Ramos (cell line): ENCODE data around the gene GET3.

ENCODE experiments used
- in situ Hi-C: fragments of 300-500 bp; cut with MboI; formaldehyde crosslinking; loops from one replicate; pipeline ENCODE4 v1.14.3; 2022; ENCODE audit warnings: low sequenced_read_pairs; ENCODE audit not compliant: unreplicated experiment

The GET3 gene

DNA sequence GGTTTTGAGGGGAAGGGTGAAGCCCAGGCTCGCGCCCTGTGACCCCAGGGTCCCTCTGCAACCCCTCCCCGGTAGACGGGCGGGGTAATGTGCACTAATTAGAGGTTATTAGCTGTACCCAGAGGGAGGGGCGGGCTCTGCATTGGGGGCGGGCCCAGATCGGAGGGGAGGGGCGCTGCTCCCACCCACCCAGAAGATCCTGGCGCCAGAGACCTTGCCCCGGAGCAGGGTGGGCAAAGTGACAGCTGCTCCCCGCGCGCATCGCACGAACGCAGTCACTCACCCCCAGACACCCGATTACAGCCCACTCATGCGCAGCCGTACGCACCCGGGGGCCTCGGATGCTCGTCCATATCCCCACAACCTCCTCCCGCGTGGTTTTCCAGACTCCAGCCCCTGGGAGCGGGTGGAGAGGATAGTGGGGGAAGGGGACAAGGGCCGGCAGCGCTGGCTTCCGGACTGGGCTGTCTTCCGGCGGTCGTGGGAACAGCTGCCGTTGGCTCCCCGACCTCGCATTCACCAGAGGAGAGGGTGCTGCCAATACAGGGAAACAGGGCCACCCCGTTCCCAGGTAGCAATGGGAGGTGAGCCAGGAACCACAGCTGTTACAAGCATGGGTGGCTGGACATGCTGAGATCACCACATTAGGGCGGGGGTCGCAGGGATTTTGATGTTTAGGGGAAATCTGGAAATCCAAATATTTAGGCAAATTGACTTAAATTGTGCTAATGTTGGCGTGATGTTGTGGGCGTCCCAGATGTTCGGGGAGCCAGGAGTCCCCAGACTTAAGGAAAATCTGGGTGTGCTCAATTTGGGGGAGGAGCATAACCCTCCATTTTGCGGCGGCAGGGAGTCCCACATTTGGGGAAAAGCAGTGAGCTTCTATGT, 41.0 kb downstream of the GET3 start:
- in situ Hi-C loops = no loop called here

DNA sequence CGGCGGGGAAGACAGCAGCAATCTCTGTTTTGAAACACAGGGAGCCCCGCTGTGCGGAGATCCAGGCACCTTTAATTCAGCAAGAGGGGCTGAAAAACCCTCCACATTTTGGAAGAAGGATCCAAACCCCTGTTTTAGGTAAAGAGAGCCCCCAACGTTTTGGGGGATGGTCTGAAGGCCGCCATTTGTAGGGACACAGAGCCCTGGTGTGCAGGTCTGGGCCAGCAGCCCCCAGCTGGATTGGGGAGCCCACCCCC, 41.5 kb downstream of the GET3 start:
- in situ Hi-C loops = no loop called here

DNA sequence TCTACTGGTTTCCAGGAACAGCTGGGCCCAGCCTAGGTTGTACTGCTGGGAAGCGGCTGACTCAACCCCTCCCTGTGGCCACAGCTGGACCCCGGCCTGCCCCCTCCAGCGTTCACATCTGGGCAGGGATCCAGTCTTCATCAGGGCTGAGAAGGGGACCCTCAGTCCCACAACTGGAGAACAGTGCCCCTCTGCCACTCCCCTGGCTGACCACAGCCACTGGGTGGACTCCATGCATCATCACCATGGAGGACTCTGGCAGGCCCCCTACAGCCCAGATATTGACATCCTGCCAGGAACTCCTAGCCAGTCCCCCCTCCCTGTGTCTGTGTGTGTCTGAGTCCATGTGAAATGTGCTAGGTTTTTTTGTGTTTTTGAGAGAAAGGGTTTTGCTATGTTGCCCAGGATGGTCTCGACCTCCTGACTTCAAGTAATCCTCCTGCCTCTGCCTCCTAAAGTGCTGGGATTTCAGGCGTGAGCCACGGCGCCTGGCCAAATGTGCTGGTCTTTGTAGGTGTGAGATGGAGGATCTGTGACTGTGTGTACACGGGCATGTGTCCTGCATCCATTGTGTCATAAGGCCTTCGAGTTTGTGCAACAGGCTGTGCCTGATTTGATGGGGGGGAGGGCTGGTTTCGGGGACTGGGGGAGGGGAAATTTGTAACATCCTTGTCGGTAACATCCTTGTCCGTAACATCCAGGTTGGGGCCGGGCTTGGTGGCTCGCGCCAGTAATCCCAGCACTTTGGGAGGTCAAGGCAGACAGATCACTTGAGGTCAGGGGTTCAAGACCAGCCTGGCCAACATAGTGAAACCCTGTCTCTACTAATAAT, 42.1 kb downstream of the GET3 start:
- in situ Hi-C loops = no loop called here

DNA sequence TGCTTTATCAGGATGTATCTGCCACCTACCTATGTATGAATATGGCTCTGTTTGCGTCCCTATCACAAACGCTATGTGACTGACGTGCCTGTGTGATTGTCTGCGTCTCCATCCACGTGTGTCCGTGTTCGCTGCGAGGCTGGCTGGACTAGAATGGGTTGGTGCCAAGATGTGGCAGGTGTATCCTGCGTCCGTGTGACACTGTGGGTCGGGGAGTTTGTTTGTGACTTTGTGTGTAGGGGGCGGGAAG, 44.8 kb downstream of the GET3 start:
- in situ Hi-C loops = no loop called here

DNA sequence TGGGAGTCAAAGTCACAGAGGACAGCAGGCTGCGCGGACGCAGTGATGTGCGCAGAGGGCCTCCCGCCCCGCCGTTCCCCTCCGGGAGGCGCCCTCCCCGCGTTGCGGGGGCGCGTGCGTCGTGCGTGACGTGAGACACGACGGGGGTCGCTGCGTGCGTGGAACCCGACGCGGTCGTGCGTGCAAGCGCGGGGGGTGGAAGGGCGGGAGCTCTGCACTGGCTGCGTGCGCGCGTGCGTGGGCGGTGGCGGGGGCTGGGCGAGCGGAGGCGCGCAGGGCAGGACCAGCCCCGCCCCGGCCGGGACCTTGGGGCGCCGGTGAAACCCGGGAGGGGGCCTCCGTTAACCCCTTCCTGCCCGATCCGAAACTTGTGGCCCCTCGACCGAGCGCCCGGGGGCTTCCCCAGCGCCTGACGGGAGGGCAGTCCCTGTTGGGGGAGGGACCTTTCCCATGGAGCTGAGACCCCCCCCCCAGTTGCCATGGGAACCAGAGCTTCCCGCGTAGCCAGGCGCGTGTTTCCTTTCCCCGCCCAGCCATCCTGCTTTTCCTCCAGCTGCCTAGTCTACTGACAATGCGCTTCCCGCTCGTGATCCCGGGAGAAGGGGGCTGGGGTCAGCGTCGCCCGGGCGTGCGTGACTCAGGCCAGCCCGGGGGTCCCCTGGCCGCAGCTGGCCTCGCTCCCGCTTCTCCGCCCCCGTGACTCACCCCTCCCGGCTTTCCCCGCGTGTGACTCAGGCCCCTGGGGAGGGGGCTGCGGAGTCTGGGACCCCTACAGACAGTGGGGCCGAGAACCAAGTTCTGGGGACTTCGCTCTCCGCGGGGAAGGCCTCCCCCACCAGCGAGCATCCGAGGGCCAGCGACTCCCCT, 45.4 kb downstream of the GET3 start:
- in situ Hi-C loops = no loop called here

DNA sequence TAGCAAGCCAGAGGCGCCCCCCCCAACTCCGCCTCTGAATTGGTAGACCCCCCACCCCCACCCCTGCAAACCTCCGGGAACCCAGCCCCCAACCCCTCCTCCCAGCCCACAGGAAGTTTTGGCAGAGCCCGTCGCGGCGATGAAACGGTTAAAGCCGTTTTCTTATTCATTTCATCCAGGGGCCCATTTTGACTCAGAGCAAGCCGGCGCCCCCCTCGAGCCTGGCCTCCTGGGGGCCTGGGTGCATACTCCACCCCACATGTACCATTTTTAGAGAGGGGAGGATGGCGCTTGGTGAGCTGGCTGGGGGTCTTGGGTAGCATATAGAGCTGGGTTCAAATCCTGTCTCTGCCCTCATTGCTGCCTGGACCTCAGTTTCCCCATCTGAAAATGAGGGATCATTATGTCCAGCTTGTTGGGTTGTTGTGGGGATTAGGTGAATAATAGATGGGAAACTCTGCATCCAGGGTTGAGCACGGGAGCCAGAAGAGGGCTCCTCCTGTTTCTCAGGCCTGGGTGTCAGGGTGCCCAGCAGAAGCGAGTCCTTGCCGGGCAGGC, 46.1 kb downstream of the GET3 start:
- in situ Hi-C loops = no loop called here

DNA sequence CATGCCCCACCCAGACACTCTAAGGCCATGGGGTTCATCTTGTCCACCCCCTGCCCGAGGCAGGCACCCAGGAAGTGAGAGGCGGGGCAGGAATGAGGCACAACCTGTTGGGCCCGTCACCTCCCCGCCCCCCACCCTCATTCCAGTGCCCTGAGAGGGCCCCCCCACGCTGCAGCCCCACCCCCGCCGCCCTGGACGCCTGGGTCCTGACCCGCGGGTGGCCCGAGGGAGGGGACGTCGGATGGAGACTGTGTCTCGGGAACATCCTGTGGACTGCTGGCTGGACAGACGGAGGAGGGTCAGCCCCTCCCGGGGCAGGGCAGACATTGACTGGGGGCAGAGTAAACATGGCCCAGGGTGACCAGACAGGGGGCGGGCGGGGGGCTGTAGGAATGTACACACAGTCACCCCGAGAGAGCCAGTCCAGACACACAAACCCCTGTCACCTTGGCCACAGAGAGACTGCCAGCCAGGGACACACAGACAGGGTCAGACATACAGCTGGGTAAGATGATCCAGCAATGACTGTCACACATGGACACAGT, 46.6 kb downstream of the GET3 start:
- in situ Hi-C loops = no loop called here

DNA sequence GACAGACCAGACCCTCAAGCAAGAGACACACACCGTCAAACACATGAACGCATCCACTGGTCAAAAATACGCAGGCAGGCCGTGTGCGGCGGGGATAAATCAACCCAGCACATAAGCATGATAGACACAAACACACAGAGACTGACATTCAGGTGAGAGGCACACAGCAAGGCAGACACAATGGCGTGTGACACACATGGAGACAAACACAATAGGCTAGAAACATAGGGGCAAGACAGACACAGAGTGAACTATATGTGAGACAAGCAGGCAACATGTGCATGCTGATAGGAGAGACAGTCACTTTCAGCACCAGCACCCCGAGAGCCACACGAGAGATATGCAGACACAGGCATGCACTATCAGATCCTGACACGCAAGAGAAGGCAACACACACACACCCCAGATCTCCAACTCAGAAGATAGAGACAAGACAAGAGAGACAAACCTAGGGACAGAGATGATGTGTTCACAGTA, 47.1 kb downstream of the GET3 start:
- in situ Hi-C loops = no loop called here

DNA sequence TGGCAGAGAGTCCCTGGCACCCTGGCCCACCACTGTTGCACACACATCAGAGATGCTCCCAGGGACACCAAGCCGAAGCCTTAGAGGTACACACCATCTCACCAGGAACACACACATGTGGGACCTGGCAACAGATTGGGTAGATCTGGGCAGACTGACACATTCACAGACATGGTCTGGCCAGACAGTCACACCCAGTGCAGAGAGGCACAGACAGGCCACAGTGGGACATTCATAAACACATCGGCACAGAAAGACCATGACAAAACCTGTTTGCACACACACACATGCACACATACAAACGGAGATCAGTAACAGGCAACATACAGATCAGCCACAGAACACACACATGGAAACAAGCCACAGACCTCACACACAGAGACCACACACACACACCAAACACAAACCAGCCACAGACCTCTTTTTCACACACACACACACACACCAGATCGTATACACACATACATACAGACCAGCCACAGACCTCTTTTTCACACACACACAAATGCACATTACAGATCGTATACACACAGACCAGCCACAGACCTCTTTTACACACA, 47.7 kb downstream of the GET3 start:
- in situ Hi-C loops = no loop called here

DNA sequence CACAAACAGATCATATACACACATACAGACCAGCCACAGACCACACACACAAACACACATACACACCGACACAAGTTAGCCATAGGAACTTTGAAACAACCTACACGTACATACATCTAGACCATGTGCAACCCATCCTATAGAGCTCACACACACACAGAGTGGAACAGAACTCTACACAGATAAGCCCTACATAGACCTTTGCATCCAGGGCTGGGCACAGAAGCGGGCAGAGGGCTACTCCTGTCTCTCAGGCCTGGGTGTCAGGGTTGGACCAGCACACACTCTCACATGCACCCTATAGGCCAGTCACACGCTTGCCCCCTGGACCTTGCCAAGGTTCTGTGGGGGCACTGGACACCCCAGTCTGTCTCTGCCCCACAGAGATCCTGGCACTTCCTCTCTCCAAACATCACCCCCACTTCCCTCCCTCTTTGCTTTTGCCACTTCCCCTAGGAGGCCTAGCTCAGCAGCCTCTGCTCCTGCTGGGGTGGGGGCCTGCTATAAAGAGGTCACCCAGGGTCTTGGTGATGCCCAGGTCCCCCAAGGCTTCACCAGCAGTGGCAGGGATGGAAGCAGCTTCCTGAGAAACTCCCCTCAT, 48.2 kb downstream of the GET3 start:
- in situ Hi-C loops = no loop called here

DNA sequence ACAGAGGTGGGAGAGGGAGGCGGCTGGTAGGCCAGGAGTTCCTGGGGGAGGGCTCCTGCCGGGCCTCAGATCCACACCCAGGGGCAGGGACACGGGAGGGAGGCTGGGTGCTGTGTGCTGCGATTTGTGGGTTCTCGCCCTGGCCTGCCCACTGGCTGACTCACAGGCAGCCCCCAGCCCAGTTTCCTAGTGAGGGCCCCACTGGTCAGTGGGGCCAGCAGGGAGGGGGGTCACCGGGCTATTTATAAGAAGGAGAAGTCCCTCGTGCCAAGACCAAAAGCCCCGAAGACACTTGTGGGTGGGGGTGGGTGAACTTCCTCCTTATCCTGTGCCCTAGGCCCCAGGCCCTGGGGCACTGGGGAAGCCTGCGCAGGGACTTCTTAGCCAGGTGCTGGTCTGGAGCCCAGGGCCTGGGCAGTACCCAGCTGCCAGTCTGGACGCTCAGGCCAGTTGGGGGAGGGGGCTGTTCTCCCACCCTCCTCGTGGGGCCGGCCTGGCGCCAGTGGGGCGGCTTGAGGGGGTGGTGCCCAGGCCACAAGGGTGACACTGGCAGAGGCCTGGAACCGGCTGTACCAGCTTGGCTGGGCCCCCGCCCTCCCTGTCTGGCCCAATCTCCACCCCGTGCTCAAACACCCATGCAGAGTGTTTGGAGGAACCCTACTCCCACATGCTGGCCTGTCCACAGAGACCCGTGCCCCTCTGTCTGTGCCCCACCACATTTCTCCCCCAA, 49.0 kb downstream of the GET3 start:
- in situ Hi-C loops = no loop called here

DNA sequence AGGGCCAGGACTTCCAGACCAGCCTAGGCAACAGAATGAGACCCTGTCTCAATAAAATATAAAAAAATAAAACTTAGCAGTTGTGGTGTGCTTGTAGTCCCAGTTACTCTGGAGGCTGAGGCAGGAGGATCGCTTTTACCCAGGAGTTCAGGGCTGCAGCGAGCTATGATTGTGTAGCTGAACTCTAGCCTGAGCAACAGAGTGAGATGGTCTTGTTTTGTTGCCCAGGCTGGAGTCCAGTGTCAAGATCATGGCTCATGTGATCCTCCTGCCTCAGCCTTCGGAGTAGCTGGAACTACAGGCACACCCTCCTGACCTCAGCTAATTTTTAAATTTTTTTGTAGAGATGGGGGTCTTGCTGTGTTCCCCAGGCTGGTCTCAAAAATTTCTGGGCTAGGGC, 49.7 kb downstream of the GET3 start:
- in situ Hi-C loops = no loop called here

DNA sequence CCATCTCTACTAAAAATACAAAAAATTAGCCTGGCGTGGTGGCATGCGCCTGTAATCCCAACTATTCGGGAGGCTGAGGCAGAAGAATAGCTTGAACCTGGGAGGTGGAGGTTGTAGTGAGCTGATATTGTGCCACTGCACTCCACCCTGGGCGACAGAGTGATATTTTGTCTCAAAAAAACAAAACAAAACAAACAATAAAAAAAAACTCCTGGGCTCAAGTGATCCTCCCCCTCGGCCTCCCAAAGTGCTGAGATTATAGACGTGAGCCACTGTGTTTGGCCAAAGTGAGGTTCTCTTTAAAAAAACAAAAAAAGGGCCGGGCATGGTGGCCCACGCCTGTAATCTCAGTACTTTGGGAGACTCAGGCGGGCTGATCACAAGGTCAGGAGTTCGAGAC, 50.2 kb downstream of the GET3 start:
- in situ Hi-C loops = no loop called here

DNA sequence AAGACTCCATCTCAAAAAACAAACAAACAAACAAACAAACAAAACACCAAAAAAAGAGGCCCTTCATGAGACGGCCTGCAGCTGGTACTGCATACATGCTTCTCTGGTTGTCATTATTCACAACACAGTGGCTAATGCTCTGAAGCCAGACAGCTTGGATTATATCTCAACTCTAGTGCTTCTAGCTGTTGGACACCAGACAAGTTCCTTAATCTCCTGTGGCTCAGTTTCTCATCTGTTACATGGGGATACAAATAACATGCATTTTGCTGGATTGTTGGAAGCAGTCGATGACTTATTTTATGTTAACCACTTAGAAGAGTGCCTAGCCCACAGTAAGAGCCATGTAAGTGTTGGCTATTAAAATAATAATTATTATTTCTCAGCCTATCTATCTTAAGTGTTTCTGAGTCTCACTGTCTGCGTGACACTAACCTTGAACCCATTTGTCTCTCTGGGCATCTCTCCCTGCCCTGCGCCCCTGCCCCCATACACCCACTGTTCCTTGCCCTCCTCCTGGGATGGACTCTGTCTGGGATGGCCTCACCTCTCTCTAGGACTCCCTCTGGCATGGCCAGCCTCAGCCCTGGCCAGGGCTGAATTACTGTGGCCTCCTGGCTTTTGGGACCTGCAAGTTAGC, 50.9 kb downstream of the GET3 start:
- in situ Hi-C loops = no loop called here

DNA sequence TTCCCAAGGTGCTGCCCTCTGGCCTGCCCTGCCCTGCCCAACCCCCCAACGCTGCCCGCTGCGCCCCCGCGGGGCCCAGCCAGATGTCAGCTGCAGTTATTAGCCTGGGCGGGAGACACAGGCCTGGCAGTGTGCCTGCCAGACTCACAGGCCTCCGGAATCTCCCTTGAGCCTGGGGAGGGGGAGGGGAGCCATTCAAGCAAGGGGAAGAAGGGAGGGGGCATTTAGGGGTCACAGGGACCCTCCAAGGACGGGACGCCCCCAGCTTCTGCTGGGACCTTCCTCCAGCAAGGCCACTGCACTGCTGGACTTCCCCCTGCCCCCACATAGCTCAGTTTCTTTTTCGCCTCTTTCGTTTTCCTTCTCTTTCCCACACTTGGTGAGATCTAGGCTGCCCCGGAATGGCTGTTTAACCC, 51.4 kb downstream of the GET3 start:
- in situ Hi-C loops = no loop called here

DNA sequence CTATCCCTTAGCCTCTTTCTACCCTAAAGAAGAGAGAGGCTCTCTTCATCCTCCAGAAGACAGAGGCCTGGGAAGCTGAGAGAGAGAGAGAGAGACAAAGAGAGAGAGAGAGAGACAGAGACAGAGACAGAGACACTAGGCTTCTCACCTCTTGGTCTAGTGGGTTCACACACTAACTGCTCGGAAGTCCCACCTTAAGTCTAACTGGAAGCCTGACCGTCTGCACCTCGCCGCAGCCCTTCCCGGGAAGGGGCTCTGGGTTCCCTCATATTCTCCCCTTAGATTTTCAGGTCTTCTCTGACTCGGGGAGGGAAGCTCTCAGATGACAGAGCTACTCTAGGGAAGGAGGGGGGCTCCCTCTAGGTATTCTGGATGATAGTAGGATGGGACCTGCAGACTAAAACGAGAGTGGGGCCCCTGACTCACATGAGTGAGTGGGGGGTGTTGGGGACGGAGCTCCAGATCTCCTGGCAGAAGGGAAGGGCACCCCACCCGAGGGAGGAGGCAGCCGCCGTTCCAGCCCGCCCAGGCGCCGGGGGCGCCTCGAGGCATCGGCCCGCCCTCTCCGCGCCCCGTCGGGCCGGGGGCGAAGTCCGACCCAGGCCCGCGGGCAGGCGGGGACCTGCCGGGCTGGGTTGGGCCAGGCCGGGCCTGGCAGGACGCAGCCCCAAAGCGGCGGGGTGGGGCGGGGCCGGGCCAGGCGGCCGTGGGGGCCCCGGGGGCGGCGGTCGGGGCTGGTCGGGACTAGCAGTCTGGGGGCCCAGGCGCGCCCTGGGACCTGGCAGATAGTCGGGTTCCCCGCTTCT, 52.0 kb downstream of the GET3 start:
- in situ Hi-C loops = no loop called here

DNA sequence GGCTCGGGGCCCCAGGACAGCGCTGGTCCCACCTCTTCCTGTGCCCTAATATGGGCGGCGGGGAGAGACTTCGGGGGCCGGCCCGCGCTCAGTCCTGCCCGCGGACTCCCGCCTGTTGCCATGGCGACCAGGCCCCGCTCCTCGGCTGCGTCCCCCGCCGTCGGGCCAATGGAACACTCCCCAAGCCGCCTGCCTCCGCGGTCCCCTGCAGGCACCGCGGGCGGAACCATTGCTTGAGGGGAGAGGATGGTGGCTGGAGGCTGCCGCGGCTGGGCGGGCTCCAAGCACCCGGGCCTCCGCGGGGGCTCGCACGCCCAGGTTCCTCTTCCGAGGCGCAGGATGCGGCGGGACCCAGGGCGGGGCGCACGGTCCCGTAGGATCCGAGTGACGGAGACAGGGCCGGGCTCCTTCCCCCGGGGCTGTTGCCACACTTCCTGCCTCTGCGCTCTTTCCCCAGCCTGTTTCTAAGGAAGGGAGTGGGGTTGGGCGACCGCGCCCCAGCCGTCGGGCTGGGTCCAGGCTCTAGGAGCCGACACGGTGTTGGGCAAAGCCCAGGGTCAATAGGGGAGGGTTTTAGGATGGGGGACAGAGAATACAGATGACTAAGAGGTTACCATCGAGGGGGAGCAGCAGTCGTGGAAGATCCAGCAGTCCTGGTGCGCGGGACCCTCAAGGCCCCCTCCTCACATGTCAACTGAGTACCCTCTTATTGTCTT, 52.8 kb downstream of the GET3 start:
- in situ Hi-C loops = no loop called here
